H9 (cell line): Measurements from ENCODE around the gene FMNL3. TPM values are rescaled to one million over a fixed set of nuclear protein-coding genes. Genes with fewer than 3 reads are reported as not detected.
A peak's percentile ranks its signal among the peaks of the same experiment; 100 is the strongest.

Source experiments
- DNase-seq: peaks from one replicate; pipeline ENCODE4 v3.0.0-alpha.2; 2017
- H2AFZ ChIP-seq: one replicate; pipeline ENCODE4 v1.6.1; 2013; ENCODE audit warnings: mild to moderate bottlenecking, low read length, control low read depth, moderate library complexity
- H2AK5ac ChIP-seq: 2 replicates; pipeline ENCODE4 v1.6.1; 2013; ENCODE audit warnings: low read length, control low read depth, mixed read lengths; ENCODE audit not compliant: insufficient read length
- H2BK120ac ChIP-seq: one replicate; pipeline ENCODE4 v1.6.1; 2013; ENCODE audit warnings: low read depth, mild to moderate bottlenecking, low read length, control low read depth, inconsistent platforms; ENCODE audit not compliant: poor library complexity, severe bottlenecking
- H2BK12ac ChIP-seq: 2 replicates; pipeline ENCODE4 v1.6.1; 2013; ENCODE audit warnings: low read length, control low read depth, mixed read lengths, low read depth; ENCODE audit not compliant: insufficient read length
- H2BK15ac ChIP-seq: 2 replicates; pipeline ENCODE4 v1.6.1; 2013; ENCODE audit warnings: low read depth, low read length, control low read depth
- H2BK20ac ChIP-seq: one replicate; pipeline ENCODE4 v1.6.1; 2013; ENCODE audit warnings: low read depth, mild to moderate bottlenecking, low read length, control low read depth, inconsistent platforms; ENCODE audit not compliant: poor library complexity, severe bottlenecking
- H2BK5ac ChIP-seq: 2 replicates; pipeline ENCODE4 v1.6.1; 2013; ENCODE audit warnings: low read length, control low read depth, mixed read lengths; ENCODE audit not compliant: insufficient read length
- H3K14ac ChIP-seq: 2 replicates; pipeline ENCODE4 v1.6.1; 2013; ENCODE audit warnings: low read length, control low read depth; ENCODE audit not compliant: insufficient read depth
- H3K18ac ChIP-seq: 2 replicates; pipeline ENCODE4 v1.6.1; 2013; ENCODE audit warnings: low read depth, mild to moderate bottlenecking, mixed read lengths, low read length, control low read depth; ENCODE audit not compliant: insufficient read length
- H3K23ac ChIP-seq: 2 replicates; pipeline ENCODE4 v1.6.1; 2013; ENCODE audit warnings: low read length, control low read depth, mixed read lengths, low read depth; ENCODE audit not compliant: insufficient read length
- H3K23me2 ChIP-seq: 2 replicates; pipeline ENCODE4 v1.6.1; 2013; ENCODE audit warnings: low read depth, mild to moderate bottlenecking, mixed read lengths, low read length, control low read depth; ENCODE audit not compliant: insufficient read length, poor library complexity, severe bottlenecking
- H3K27ac ChIP-seq: 2 replicates; pipeline ENCODE4 v1.5.1; 2013; ENCODE audit warnings: low read length, control low read depth, mixed read lengths, low read depth; ENCODE audit not compliant: insufficient read length
- H3K27me3 ChIP-seq: 2 replicates; pipeline ENCODE4 v1.6.1; 2013; ENCODE audit warnings: low read length, control low read depth, inconsistent platforms; ENCODE audit not compliant: insufficient read depth
- H3K4ac ChIP-seq: 2 replicates; pipeline ENCODE4 v1.6.1; 2013; ENCODE audit warnings: low read depth, mild to moderate bottlenecking, control low read depth, inconsistent platforms, low read length, moderate library complexity
- H3K4me1 ChIP-seq: 2 replicates; pipeline ENCODE4 v1.6.1; 2013; ENCODE audit warnings: low read length, control low read depth, inconsistent platforms; ENCODE audit not compliant: insufficient read depth
- H3K4me2 ChIP-seq: 2 replicates; pipeline ENCODE4 v1.6.1; 2013; ENCODE audit warnings: low read length, control low read depth, mixed read lengths; ENCODE audit not compliant: insufficient read length, insufficient read depth
- H3K56ac ChIP-seq: 2 replicates; pipeline ENCODE4 v1.6.1; 2013; ENCODE audit warnings: low read depth, mild to moderate bottlenecking, mixed read lengths, low read length, control low read depth; ENCODE audit not compliant: insufficient read length
- H3K79me1 ChIP-seq: 2 replicates; pipeline ENCODE4 v1.6.1; 2013; ENCODE audit warnings: low read depth, mild to moderate bottlenecking, moderate library complexity, low read length, control low read depth, inconsistent platforms; ENCODE audit not compliant: insufficient read depth, poor library complexity, severe bottlenecking
- H3K79me2 ChIP-seq: 2 replicates; pipeline ENCODE4 v1.6.1; 2013; ENCODE audit warnings: low read length, control low read depth, inconsistent platforms; ENCODE audit not compliant: insufficient read depth
- H3K9ac ChIP-seq: 2 replicates; pipeline ENCODE4 v1.6.1; 2013; ENCODE audit warnings: low read length, control low read depth, mixed read lengths; ENCODE audit not compliant: insufficient read length; ENCODE audit errors: extremely low read depth
- H3K9me3 ChIP-seq: one replicate; pipeline ENCODE4 v1.6.1; 2013; ENCODE audit warnings: low read depth, low read length, inconsistent platforms; ENCODE audit not compliant: control insufficient read depth
- H3T11ph ChIP-seq: one replicate; pipeline ENCODE4 v1.6.1; 2013; ENCODE audit warnings: mild to moderate bottlenecking, low read length, control low read depth, inconsistent platforms
- H4K20me1 ChIP-seq: one replicate; pipeline ENCODE4 v1.6.1; 2013; ENCODE audit not compliant: control insufficient read depth, insufficient read length, insufficient read depth
- H4K5ac ChIP-seq: 2 replicates; pipeline ENCODE4 v1.6.1; 2013; ENCODE audit warnings: low read depth, mild to moderate bottlenecking, mixed read lengths, low read length, control low read depth; ENCODE audit not compliant: insufficient read length
- H4K8ac ChIP-seq: replicated peaks from 2 replicates; pipeline ENCODE4 v1.6.1; 2013; ENCODE audit warnings: low read length, control low read depth, mixed read lengths, low read depth; ENCODE audit not compliant: insufficient read length
- H4K91ac ChIP-seq: 2 replicates; pipeline ENCODE4 v1.6.1; 2013; ENCODE audit warnings: low read depth, mild to moderate bottlenecking, moderate library complexity, mixed read lengths, low read length, control low read depth; ENCODE audit not compliant: insufficient read length
- H3K27ac Mint-ChIP-seq, 3 experiments: 2 replicates in 2 of 3; 3 replicates in 1 of 3; pipeline ENCODE4 v1.8.0; 2020 to 2021; ENCODE audit warnings: mixed read lengths in 3 of 3, mild to moderate bottlenecking in 1 of 3, moderate library complexity in 1 of 3
- H3K27me3 Mint-ChIP-seq: 2 replicates; pipeline ENCODE4 v1.8.0; 2021; ENCODE audit warnings: low read depth, mild to moderate bottlenecking, moderate library complexity, mixed read lengths
- H3K36me3 Mint-ChIP-seq, 3 experiments: 2 replicates in 2 of 3; 3 replicates in 1 of 3; pipeline ENCODE4 v1.8.0; 2020 to 2021; ENCODE audit warnings: low read depth in 3 of 3, mixed read lengths in 3 of 3; ENCODE audit not compliant: insufficient read depth in 1 of 3
- H3K4me1 Mint-ChIP-seq, 2 experiments: 2 replicates each; pipeline ENCODE4 v1.8.0; 2020; ENCODE audit warnings: mixed read lengths in 2 of 2
- H3K4me3 Mint-ChIP-seq, 2 experiments: 2 replicates in 1 of 2; 3 replicates in 1 of 2; pipeline ENCODE4 v1.8.0; 2020 to 2021; ENCODE audit warnings: mild to moderate bottlenecking in 2 of 2, mixed read lengths in 2 of 2, moderate library complexity in 1 of 2
- H3K9me3 Mint-ChIP-seq, 2 experiments: 2 replicates in 1 of 2; 3 replicates in 1 of 2; pipeline ENCODE4 v1.8.0; 2020; ENCODE audit warnings: mild to moderate bottlenecking in 2 of 2, mixed read lengths in 2 of 2, moderate library complexity in 1 of 2
- WGBS: extraction: QIAGEN DNeasy Blood & Tissue Kit; methylation state at CpG from one replicate; pipeline ENCODE4 v1.1.7; 2013; ENCODE audit warnings: missing lambda C conversion rate, low lambda C conversion rate, mixed read lengths; ENCODE audit not compliant: insufficient read length; ENCODE audit errors: extremely low coverage; 5-methylcytosine and 5-hydroxymethylcytosine counted together
- total RNA-seq: library from RNA; stranded (reverse); gene quantifications from 2 replicates; pipeline ENCODE4 v1.2.1, GENCODE V29; 2021
- TF ChIP-seq, protein P1 (sequence below): fragments of 200-600 bp; sonication (generic); conservative IDR thresholded peaks from 3 replicates; pipeline ENCODE4 v1.8.0; 2021; ENCODE audit warnings: antibody characterized with exemption, mild to moderate bottlenecking

FMNL3 gene
- total RNA-seq, 1 experiment from 2014 or later = 22.8 TPM

DNA sequence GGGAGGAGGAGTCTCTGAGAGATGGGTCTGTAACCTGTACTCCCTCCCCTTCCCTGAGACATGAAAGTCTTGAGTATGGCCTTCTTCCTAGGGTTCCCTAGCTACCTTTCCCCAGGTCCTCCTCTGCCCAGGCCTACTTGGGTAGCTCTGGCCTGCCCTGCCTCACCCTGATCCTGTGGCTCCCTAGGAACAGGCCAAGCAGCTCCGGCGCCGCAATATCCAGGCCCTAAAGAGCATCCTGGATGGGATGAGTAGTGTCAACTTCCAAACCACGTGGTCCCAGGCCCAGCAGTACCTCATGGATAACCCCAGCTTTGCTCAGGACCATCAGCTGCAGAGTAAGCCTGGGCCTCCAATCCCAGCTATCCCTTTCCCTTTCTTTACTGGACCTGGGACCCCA is 71.5 kb downstream of the FMNL3 start:
- peaks cover 11 to 36% (median 27%) of the 10 kb centered on the region in 3 experiments; a peak in 6 of 7 replicates for H3K36me3 Mint-ChIP-seq
- H3K4me1 Mint-ChIP-seq = peaks cover 22 to 25% of the 10 kb centered on the region in 2 experiments
- WGBS = no CpG with 5 or more reads among the region's 4 CpGs
- Histone ChIP-seq H2BK120ac (no peak overlapping the region), H3K23ac (no peak overlapping the region), H2AFZ (no peak overlapping the region), H2BK12ac (no peak overlapping the region), H3K9me3 (no peaks in the 10 kb centered on the region), H3K23me2 (peaks cover 3% of the 10 kb centered on the region), H2AK5ac (no peak overlapping the region), H2BK5ac (no peak overlapping the region), H3K79me2 (no peaks in the 10 kb centered on the region), H3K27me3 (no peaks in the 10 kb centered on the region), H4K5ac (no peak overlapping the region), H2BK15ac (no peak overlapping the region), H3K14ac (no peak overlapping the region), H4K20me1 (no peaks in the 10 kb centered on the region), H4K8ac (no peak overlapping the region), H3K56ac (no peak overlapping the region), H2BK20ac (no peak overlapping the region), H3K79me1 (no peaks in the 10 kb centered on the region), H3K4me1 (peaks cover 5% of the 10 kb centered on the region; the same call in 1 of the 2 replicates), H4K91ac (no peak overlapping the region), H3K27ac (no peak overlapping the region), H3K18ac (no peak overlapping the region), H3K9ac (no peak overlapping the region), H3T11ph (no peak overlapping the region), H3K4me2 (no peak overlapping the region), H3K4ac (no peak overlapping the region)
- H3K27ac Mint-ChIP-seq = 0 out of 7 replicates have a peak overlapping the region, but pooled peaks of 1 of the 3 experiments have one; percentile 6
- no peak overlapping the region for H3K4me3 Mint-ChIP-seq
- H3K9me3 Mint-ChIP-seq = no peaks in the 10 kb centered on the region
- TF ChIP-seq, protein P1, sequence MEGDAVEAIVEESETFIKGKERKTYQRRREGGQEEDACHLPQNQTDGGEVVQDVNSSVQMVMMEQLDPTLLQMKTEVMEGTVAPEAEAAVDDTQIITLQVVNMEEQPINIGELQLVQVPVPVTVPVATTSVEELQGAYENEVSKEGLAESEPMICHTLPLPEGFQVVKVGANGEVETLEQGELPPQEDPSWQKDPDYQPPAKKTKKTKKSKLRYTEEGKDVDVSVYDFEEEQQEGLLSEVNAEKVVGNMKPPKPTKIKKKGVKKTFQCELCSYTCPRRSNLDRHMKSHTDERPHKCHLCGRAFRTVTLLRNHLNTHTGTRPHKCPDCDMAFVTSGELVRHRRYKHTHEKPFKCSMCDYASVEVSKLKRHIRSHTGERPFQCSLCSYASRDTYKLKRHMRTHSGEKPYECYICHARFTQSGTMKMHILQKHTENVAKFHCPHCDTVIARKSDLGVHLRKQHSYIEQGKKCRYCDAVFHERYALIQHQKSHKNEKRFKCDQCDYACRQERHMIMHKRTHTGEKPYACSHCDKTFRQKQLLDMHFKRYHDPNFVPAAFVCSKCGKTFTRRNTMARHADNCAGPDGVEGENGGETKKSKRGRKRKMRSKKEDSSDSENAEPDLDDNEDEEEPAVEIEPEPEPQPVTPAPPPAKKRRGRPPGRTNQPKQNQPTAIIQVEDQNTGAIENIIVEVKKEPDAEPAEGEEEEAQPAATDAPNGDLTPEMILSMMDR = no peak
- DNase-seq = peak; percentile 27
- H3K27me3 Mint-ChIP-seq = no peaks in the 10 kb centered on the region; the same call in none of the 2 replicates
